ENCODE data around the gene ATXN1. TPM values are rescaled to one million over a fixed set of nuclear protein-coding genes. Genes with fewer than 3 reads are reported as not detected.

ATXN1 gene
- polyA plus RNA-seq, 1 of the 3 experiments (the other 2 are of a cell fraction): 7.9 TPM

DNA sequence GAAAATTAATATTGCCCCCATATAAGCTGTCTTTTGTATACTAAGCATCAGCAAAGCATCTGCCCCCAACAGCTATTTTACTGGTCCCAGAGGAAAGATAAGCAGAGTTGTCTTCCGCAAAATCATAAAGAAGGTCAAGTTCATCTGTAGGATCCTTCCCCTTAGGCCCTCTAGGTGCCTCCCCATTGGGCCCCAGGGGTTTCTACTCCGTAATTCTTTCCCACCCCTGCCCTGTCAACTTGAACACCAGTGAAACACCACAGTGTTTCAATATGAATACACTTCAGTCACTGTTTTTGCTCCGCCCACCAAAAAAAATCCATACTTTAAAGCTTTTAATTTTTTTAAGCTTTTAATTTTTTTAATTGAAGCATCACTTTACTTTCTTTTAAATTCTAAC, 159.2 kb downstream of the ATXN1 start:
- Histone ChIP-seq H2AFZ (ENCODE audit: low read depth) (no peak overlapping the region), H3K27ac (ENCODE audit: low read depth in 2 of 2, low read length in 1 of 2) (no peak overlapping the region), H3K9me3 (no peaks in the 10 kb centered on the region), H3K9ac (no peak overlapping the region), H3K27me3 (ENCODE audit: insufficient read depth) (no peaks in the 10 kb centered on the region), H3K36me3 (replicated peaks in 1 of 2; ENCODE audit: control insufficient read depth in 1 of 2, insufficient read depth in 2 of 2, low read length in 1 of 2) (peaks cover 0 to 10% of the 10 kb centered on the region in 2 experiments), H3K79me2 (ENCODE audit: insufficient read depth) (peaks cover 7% of the 10 kb centered on the region), H3K4me1 (ENCODE audit: control insufficient read depth in 1 of 2, insufficient read depth in 2 of 2, low read depth in 1 of 2, low read length in 1 of 2) (no peaks in the 10 kb centered on the region), H3K4me2 (no peak overlapping the region), H3K9me2 (no peaks in the 10 kb centered on the region), H3F3A (replicated peaks; ENCODE audit: insufficient read depth) (no peaks in the 10 kb centered on the region), H4K20me1 (ENCODE audit: insufficient read depth) (no peaks in the 10 kb centered on the region; the same call in 1 of the 2 replicates), H3K4me3 (ENCODE audit: low read depth in 2 of 2, low read length in 1 of 2) (no peak overlapping the region)
- TF ChIP-seq FOSL2 (IDR thresholded peaks at IDR 0.05; ENCODE audit: borderline replicate concordance, low read depth) (no peak), TCF12 (IDR thresholded peaks at IDR 0.05) (no peak), RAD21 (IDR thresholded peaks at IDR 0.05; ENCODE audit: low read length) (no peak), ELF1 (IDR thresholded peaks at IDR 0.05) (no peak), RXRA (IDR thresholded peaks at IDR 0.05; ENCODE audit: borderline replicate concordance, low read depth) (no peak), SMC3 (IDR thresholded peaks at IDR 0.05; ENCODE audit: low read depth, low read length) (no peak), TEAD4 (IDR thresholded peaks at IDR 0.05; ENCODE audit: borderline replicate concordance, insufficient read depth) (no peak), NFIC (IDR thresholded peaks at IDR 0.05; ENCODE audit: borderline replicate concordance) (no peak), YY1 (IDR thresholded peaks at IDR 0.05; ENCODE audit: low read depth) (no peak), FOXM1 (IDR thresholded peaks at IDR 0.05; ENCODE audit: low read depth) (no peak), USF1 (IDR thresholded peaks at IDR 0.05; ENCODE audit: borderline replicate concordance, low read depth) (no peak), ZBTB33 (IDR thresholded peaks at IDR 0.05; ENCODE audit: borderline replicate concordance, low read depth) (no peak), NRF1 (IDR thresholded peaks at IDR 0.05; ENCODE audit: low read depth, low read length) (no peak)
- TF ChIP-seq, protein P1, sequence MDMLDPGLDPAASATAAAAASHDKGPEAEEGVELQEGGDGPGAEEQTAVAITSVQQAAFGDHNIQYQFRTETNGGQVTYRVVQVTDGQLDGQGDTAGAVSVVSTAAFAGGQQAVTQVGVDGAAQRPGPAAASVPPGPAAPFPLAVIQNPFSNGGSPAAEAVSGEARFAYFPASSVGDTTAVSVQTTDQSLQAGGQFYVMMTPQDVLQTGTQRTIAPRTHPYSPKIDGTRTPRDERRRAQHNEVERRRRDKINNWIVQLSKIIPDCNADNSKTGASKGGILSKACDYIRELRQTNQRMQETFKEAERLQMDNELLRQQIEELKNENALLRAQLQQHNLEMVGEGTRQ (IDR thresholded peaks at IDR 0.05; ENCODE audit: borderline replicate concordance, low read depth, low read length): no peak
- no peak for DNase-seq
- CTCF ChIA-PET: no interaction called here
- WGBS (ENCODE audit: low lambda C conversion rate): 89% methylated on average over 3 of the region's 3 CpGs
- POLR2A ChIA-PET: no interaction called here

GRCh38 chr6:16600701-16601100, 160.6 kb downstream of the ATXN1 start:
- 91% methylated on average over 4 of the region's 4 CpGs for WGBS (ENCODE audit: low lambda C conversion rate)
- H4K20me1 ChIP-seq (ENCODE audit: insufficient read depth): no peaks in the 10 kb centered on the region; the same call in 1 of the 2 replicates

More at GRCh38 chr6:16600701-16601100, 160.6 kb downstream of the ATXN1 start:
- H3K4me3 ChIP-seq (ENCODE audit: low read depth in 2 of 2, low read length in 1 of 2): no peak overlapping the region
- H3K36me3 ChIP-seq (replicated peaks in 1 of 2; ENCODE audit: control insufficient read depth in 1 of 2, insufficient read depth in 2 of 2, low read length in 1 of 2): peaks cover 0 to 3% of the 10 kb centered on the region in 2 experiments
- no peak overlapping the region for H3K4me2 ChIP-seq
- no peaks in the 10 kb centered on the region for H3K27me3 ChIP-seq (ENCODE audit: insufficient read depth)
- peaks cover 4% of the 10 kb centered on the region for H3K79me2 ChIP-seq (ENCODE audit: insufficient read depth)
- H3K9ac ChIP-seq: no peak overlapping the region
- no peak for TF ChIP-seq ZBTB33 (IDR thresholded peaks at IDR 0.05; ENCODE audit: borderline replicate concordance, low read depth)
- no peak for TF ChIP-seq CHD2 (IDR thresholded peaks at IDR 0.05; ENCODE audit: low read length, partially characterized antibody)
- no peak for TF ChIP-seq RXRA (IDR thresholded peaks at IDR 0.05; ENCODE audit: borderline replicate concordance, low read depth)
- no peak for TF ChIP-seq RFX5 (IDR thresholded peaks at IDR 0.05; ENCODE audit: low read length)
- no peak for TF ChIP-seq FOXM1 (IDR thresholded peaks at IDR 0.05; ENCODE audit: low read depth)
- no peak for TF ChIP-seq GABPA (IDR thresholded peaks at IDR 0.05; ENCODE audit: low read depth)
- no peak for TF ChIP-seq GATA2 (CRISPR knock-in tag; IDR thresholded peaks at IDR 0.05)
- TF ChIP-seq SMC3 (IDR thresholded peaks at IDR 0.05; ENCODE audit: low read depth, low read length): no peak
- TF ChIP-seq, protein P1 (IDR thresholded peaks at IDR 0.05; ENCODE audit: borderline replicate concordance, low read depth, low read length): no peak
- TF ChIP-seq TCF12 (IDR thresholded peaks at IDR 0.05): no peak
- TF ChIP-seq YY1 (IDR thresholded peaks at IDR 0.05; ENCODE audit: low read depth): no peak
- TF ChIP-seq JUND (IDR thresholded peaks at IDR 0.05): no peak
- TF ChIP-seq MEF2A (IDR thresholded peaks at IDR 0.05; ENCODE audit: borderline replicate concordance, low read depth): no peak
- DNase-seq: no peak
- no peaks in the 10 kb centered on the region for H3K9me2 ChIP-seq
- H3K9me3 ChIP-seq: no peaks in the 10 kb centered on the region
- H3F3A ChIP-seq (replicated peaks; ENCODE audit: insufficient read depth): no peaks in the 10 kb centered on the region
- ChIA-PET POLR2A (no interaction called here), CTCF (no interaction called here)
- H2AFZ ChIP-seq (ENCODE audit: low read depth): no peak overlapping the region
- H3K27ac ChIP-seq (ENCODE audit: low read depth in 2 of 2, low read length in 1 of 2): no peak overlapping the region
- no peaks in the 10 kb centered on the region for H3K4me1 ChIP-seq (ENCODE audit: control insufficient read depth in 1 of 2, insufficient read depth in 2 of 2, low read depth in 1 of 2, low read length in 1 of 2)

Data from SK-N-SH (cell line).